ENCODE measurements around the gene OR1E2.

The OR1E2 gene, protein sequence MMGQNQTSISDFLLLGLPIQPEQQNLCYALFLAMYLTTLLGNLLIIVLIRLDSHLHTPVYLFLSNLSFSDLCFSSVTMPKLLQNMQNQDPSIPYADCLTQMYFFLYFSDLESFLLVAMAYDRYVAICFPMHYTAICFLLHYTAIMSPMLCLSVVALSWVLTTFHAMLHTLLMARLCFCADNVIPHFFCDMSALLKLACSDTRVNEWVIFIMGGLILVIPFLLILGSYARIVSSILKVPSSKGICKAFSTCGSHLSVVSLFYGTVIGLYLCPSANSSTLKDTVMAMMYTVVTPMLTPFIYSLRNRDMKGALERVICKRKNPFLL

DNA sequence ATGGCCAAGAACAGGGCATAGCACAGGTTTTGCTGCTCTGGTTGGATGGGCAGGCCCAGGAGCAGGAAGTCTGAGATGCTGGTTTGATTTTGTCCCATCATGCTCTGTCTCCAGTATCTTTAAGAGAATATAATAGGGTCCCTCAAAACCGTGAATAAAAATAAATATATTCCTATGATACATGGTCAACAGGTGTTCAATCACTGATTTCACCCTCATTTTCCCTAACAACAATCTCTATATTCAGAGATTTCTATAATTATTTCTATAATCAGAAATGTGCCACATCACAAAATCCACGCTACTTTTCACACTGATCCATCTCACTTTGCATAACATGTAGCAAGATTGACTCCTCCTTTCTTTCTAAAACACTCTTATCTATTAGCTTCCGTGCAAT is at the start of gene OR1E2:
Gene OR1E2 (minus strand): TSS at position 101 of the 400 bp plus-strand sequence. CDS start 0 bp downstream, at position 101.
- TF ChIP-seq ESRRG (CRISPR knock-in tag; IDR thresholded peaks at IDR 0.05), result no peak
- TF ChIP-seq CSDC2 (CRISPR knock-in tag; IDR thresholded peaks at IDR 0.05), result no peak
- no peak for TF ChIP-seq BACH2 (CRISPR knock-in tag; IDR thresholded peaks at IDR 0.05; ENCODE audit: borderline replicate concordance)
- TF ChIP-seq, protein P1, sequence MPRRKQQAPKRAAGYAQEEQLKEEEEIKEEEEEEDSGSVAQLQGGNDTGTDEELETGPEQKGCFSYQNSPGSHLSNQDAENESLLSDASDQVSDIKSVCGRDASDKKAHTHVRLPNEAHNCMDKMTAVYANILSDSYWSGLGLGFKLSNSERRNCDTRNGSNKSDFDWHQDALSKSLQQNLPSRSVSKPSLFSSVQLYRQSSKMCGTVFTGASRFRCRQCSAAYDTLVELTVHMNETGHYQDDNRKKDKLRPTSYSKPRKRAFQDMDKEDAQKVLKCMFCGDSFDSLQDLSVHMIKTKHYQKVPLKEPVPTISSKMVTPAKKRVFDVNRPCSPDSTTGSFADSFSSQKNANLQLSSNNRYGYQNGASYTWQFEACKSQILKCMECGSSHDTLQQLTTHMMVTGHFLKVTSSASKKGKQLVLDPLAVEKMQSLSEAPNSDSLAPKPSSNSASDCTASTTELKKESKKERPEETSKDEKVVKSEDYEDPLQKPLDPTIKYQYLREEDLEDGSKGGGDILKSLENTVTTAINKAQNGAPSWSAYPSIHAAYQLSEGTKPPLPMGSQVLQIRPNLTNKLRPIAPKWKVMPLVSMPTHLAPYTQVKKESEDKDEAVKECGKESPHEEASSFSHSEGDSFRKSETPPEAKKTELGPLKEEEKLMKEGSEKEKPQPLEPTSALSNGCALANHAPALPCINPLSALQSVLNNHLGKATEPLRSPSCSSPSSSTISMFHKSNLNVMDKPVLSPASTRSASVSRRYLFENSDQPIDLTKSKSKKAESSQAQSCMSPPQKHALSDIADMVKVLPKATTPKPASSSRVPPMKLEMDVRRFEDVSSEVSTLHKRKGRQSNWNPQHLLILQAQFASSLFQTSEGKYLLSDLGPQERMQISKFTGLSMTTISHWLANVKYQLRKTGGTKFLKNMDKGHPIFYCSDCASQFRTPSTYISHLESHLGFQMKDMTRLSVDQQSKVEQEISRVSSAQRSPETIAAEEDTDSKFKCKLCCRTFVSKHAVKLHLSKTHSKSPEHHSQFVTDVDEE (CRISPR knock-in tag; IDR thresholded peaks at IDR 0.05), result no peak
- TF ChIP-seq OSR1 (CRISPR knock-in tag; IDR thresholded peaks at IDR 0.05), result no peak
- TF ChIP-seq, protein P2, sequence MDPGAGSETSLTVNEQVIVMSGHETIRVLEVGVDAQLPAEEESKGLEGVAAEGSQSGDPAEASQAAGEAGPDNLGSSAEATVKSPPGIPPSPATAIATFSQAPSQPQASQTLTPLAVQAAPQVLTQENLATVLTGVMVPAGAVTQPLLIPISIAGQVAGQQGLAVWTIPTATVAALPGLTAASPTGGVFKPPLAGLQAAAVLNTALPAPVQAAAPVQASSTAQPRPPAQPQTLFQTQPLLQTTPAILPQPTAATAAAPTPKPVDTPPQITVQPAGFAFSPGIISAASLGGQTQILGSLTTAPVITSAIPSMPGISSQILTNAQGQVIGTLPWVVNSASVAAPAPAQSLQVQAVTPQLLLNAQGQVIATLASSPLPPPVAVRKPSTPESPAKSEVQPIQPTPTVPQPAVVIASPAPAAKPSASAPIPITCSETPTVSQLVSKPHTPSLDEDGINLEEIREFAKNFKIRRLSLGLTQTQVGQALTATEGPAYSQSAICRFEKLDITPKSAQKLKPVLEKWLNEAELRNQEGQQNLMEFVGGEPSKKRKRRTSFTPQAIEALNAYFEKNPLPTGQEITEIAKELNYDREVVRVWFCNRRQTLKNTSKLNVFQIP (CRISPR knock-in tag; IDR thresholded peaks at IDR 0.05; ENCODE audit: borderline replicate concordance, low read depth), result no peak
- TF ChIP-seq ISL1 (CRISPR knock-in tag; IDR thresholded peaks at IDR 0.05), result no peak
- TF ChIP-seq ZNF70 (CRISPR knock-in tag; IDR thresholded peaks at IDR 0.05), result no peak
- TF ChIP-seq ZNF8 (CRISPR knock-in tag; IDR thresholded peaks at IDR 0.05), result no peak
- TF ChIP-seq TCF4 (CRISPR knock-in tag; IDR thresholded peaks at IDR 0.05; ENCODE audit: borderline replicate concordance), result no peak
- TF ChIP-seq ZFP30 (CRISPR knock-in tag; IDR thresholded peaks at IDR 0.05), result no peak
- TF ChIP-seq ZFP3 (CRISPR knock-in tag; IDR thresholded peaks at IDR 0.05), result no peak
- no peak for TF ChIP-seq SNAI2 (CRISPR knock-in tag; IDR thresholded peaks at IDR 0.05)
- TF ChIP-seq PPARA (CRISPR knock-in tag; IDR thresholded peaks at IDR 0.05; ENCODE audit: borderline replicate concordance), result no peak
- TF ChIP-seq ZNF565 (CRISPR knock-in tag; conservative IDR thresholded peaks at IDR 0.05; ENCODE audit: low read depth), result no peak
- TF ChIP-seq TOX (CRISPR knock-in tag; IDR thresholded peaks at IDR 0.05; ENCODE audit: borderline replicate concordance), result no peak
- TF ChIP-seq, protein P3, sequence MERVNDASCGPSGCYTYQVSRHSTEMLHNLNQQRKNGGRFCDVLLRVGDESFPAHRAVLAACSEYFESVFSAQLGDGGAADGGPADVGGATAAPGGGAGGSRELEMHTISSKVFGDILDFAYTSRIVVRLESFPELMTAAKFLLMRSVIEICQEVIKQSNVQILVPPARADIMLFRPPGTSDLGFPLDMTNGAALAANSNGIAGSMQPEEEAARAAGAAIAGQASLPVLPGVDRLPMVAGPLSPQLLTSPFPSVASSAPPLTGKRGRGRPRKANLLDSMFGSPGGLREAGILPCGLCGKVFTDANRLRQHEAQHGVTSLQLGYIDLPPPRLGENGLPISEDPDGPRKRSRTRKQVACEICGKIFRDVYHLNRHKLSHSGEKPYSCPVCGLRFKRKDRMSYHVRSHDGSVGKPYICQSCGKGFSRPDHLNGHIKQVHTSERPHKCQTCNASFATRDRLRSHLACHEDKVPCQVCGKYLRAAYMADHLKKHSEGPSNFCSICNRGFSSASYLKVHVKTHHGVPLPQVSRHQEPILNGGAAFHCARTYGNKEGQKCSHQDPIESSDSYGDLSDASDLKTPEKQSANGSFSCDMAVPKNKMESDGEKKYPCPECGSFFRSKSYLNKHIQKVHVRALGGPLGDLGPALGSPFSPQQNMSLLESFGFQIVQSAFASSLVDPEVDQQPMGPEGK (CRISPR knock-in tag; IDR thresholded peaks at IDR 0.05; ENCODE audit: borderline replicate concordance), result no peak
- TF ChIP-seq, protein P4, sequence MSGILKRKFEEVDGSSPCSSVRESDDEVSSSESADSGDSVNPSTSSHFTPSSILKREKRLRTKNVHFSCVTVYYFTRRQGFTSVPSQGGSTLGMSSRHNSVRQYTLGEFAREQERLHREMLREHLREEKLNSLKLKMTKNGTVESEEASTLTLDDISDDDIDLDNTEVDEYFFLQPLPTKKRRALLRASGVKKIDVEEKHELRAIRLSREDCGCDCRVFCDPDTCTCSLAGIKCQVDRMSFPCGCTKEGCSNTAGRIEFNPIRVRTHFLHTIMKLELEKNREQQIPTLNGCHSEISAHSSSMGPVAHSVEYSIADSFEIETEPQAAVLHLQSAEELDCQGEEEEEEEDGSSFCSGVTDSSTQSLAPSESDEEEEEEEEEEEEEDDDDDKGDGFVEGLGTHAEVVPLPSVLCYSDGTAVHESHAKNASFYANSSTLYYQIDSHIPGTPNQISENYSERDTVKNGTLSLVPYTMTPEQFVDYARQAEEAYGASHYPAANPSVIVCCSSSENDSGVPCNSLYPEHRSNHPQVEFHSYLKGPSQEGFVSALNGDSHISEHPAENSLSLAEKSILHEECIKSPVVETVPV (CRISPR knock-in tag; IDR thresholded peaks at IDR 0.05), result no peak
- no peak for TF ChIP-seq RARB (CRISPR knock-in tag; IDR thresholded peaks at IDR 0.05)
- no peak for TF ChIP-seq ZC3H10 (CRISPR knock-in tag; IDR thresholded peaks at IDR 0.05)
- no peak for ATAC-seq

DNA sequence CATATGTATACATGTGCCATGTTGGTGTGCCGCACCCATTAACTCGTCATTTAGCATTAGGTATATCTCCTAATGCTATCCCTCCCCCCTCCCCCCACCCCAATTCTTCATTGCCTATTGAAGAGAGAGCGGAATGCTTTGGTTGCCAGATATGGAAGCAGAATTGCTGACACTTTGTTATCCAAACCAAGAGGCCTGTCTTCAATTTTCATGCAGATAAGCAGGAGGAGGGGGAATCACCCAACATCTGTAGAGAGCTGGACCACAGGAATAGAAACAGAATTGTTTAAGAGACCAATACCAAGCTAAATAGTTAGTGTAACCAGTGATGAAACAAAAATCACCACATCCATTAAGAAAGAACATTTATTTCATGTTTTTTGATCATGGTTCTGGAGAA is 49.2 kb upstream of the OR1E2 start:
- TF ChIP-seq, protein P4 (CRISPR knock-in tag; IDR thresholded peaks at IDR 0.05), result no peak
- TF ChIP-seq ZC3H10 (CRISPR knock-in tag; IDR thresholded peaks at IDR 0.05), result no peak
- no peak for TF ChIP-seq ESRRG (CRISPR knock-in tag; IDR thresholded peaks at IDR 0.05)
- TF ChIP-seq ZNF70 (CRISPR knock-in tag; IDR thresholded peaks at IDR 0.05), result no peak
- TF ChIP-seq TOX (CRISPR knock-in tag; IDR thresholded peaks at IDR 0.05; ENCODE audit: borderline replicate concordance), result no peak
- TF ChIP-seq, protein P3 (CRISPR knock-in tag; IDR thresholded peaks at IDR 0.05; ENCODE audit: borderline replicate concordance), result no peak
- TF ChIP-seq ARNTL (CRISPR knock-in tag; IDR thresholded peaks at IDR 0.05; ENCODE audit: borderline replicate concordance, low read depth), result no peak
- no peak for TF ChIP-seq SNAI2 (CRISPR knock-in tag; IDR thresholded peaks at IDR 0.05)
- TF ChIP-seq RARB (CRISPR knock-in tag; IDR thresholded peaks at IDR 0.05), result no peak
- TF ChIP-seq, protein P1 (CRISPR knock-in tag; IDR thresholded peaks at IDR 0.05), result no peak
- TF ChIP-seq OSR1 (CRISPR knock-in tag; IDR thresholded peaks at IDR 0.05), result no peak
- no peak for TF ChIP-seq BACH2 (CRISPR knock-in tag; IDR thresholded peaks at IDR 0.05; ENCODE audit: borderline replicate concordance)
- no peak for ATAC-seq

Data from SK-N-SH treated with all-trans-retinoic acid at 6 μM for 48 hours (cell line).